ENCODE data around the gene BZW1.

DNA sequence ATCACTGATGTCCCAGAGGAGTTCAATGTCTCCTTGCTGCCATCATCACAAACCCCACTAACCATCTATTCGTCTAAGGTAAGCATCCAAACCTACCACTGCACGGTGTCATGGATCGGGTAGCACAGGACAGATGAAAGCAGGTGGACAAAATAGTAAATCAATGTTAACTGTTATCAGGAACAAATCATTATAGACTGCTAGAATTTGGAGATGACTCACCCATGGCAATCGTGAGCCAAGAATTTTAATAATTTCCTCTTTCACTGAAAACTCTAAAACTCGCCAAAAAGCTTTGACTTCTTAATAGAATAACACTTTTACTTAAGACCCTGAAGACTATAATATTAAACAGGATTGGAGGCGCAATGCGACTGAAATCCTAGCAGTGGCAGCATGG lies 33.7 kb upstream of the BZW1 start:
- TF ChIP-seq, protein P1, sequence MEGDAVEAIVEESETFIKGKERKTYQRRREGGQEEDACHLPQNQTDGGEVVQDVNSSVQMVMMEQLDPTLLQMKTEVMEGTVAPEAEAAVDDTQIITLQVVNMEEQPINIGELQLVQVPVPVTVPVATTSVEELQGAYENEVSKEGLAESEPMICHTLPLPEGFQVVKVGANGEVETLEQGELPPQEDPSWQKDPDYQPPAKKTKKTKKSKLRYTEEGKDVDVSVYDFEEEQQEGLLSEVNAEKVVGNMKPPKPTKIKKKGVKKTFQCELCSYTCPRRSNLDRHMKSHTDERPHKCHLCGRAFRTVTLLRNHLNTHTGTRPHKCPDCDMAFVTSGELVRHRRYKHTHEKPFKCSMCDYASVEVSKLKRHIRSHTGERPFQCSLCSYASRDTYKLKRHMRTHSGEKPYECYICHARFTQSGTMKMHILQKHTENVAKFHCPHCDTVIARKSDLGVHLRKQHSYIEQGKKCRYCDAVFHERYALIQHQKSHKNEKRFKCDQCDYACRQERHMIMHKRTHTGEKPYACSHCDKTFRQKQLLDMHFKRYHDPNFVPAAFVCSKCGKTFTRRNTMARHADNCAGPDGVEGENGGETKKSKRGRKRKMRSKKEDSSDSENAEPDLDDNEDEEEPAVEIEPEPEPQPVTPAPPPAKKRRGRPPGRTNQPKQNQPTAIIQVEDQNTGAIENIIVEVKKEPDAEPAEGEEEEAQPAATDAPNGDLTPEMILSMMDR (IDR thresholded peaks at IDR 0.05; ENCODE audit: low read depth, low read length, missing input control) = no peak
- TF ChIP-seq FOXA1 (IDR thresholded peaks at IDR 0.05) (no peak), JUND (IDR thresholded peaks at IDR 0.05) (no peak), YY1 (IDR thresholded peaks at IDR 0.05) (no peak), SP1 (IDR thresholded peaks at IDR 0.05) (no peak), HNF4G (IDR thresholded peaks at IDR 0.05) (no peak), GABPA (IDR thresholded peaks at IDR 0.05 in 1 of 2, conservative IDR thresholded peaks at IDR 0.05 in 1 of 2) (no peak)
- TF ChIP-seq, protein P2, sequence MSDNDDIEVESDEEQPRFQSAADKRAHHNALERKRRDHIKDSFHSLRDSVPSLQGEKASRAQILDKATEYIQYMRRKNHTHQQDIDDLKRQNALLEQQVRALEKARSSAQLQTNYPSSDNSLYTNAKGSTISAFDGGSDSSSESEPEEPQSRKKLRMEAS (IDR thresholded peaks at IDR 0.05) = no peak
- TF ChIP-seq, protein P3, sequence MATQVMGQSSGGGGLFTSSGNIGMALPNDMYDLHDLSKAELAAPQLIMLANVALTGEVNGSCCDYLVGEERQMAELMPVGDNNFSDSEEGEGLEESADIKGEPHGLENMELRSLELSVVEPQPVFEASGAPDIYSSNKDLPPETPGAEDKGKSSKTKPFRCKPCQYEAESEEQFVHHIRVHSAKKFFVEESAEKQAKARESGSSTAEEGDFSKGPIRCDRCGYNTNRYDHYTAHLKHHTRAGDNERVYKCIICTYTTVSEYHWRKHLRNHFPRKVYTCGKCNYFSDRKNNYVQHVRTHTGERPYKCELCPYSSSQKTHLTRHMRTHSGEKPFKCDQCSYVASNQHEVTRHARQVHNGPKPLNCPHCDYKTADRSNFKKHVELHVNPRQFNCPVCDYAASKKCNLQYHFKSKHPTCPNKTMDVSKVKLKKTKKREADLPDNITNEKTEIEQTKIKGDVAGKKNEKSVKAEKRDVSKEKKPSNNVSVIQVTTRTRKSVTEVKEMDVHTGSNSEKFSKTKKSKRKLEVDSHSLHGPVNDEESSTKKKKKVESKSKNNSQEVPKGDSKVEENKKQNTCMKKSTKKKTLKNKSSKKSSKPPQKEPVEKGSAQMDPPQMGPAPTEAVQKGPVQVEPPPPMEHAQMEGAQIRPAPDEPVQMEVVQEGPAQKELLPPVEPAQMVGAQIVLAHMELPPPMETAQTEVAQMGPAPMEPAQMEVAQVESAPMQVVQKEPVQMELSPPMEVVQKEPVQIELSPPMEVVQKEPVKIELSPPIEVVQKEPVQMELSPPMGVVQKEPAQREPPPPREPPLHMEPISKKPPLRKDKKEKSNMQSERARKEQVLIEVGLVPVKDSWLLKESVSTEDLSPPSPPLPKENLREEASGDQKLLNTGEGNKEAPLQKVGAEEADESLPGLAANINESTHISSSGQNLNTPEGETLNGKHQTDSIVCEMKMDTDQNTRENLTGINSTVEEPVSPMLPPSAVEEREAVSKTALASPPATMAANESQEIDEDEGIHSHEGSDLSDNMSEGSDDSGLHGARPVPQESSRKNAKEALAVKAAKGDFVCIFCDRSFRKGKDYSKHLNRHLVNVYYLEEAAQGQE (IDR thresholded peaks at IDR 0.05) = no peak

All from liver (tissue), 3 donors.